CD4-positive, alpha-beta T cell treated with Interleukin-4 for 1 hour (primary cell): ENCODE measurements around the gene CNNM2.

Experiments
- DNase-seq, 2 donors: peaks; one replicate each; pipeline ENCODE4 v3.0.0-alpha.2; 2020 to 2022

CNNM2 gene

GRCh38 chr10:103078309-103078615 lies 160.2 kb downstream of the CNNM2 start:
- no peak for DNase-seq

GRCh38 chr10:103078676-103079075 lies 160.6 kb downstream of the CNNM2 start:
- DNase-seq: no peak

- DNase-seq: no peak
Observed at GRCh38 chr10:103079100-103079499, 161.0 kb downstream of the CNNM2 start.

GRCh38 chr10:103079946-103080345 lies 161.9 kb downstream of the CNNM2 start:
- no peak for DNase-seq

GRCh38 chr10:103080891-103081581 lies 162.9 kb downstream of the CNNM2 start:
- DNase-seq: no peak

- no peak for DNase-seq
Observed at GRCh38 chr10:103082683-103083082, 164.6 kb downstream of the CNNM2 start.

- DNase-seq: no peak
Observed at GRCh38 chr10:103083266-103083976, 165.3 kb downstream of the CNNM2 start.

- DNase-seq: no peak
Observed at GRCh38 chr10:103083977-103084320, 165.9 kb downstream of the CNNM2 start.

GRCh38 chr10:103086261-103086660 lies 168.2 kb downstream of the CNNM2 start:
- no peak for DNase-seq

GRCh38 chr10:103086799-103087198 lies 168.7 kb downstream of the CNNM2 start:
- DNase-seq: no peak

GRCh38 chr10:103089493-103089892 lies 171.4 kb downstream of the CNNM2 start:
- DNase-seq: no peak

- DNase-seq: no peak
Observed at GRCh38 chr10:103090911-103091310, 172.8 kb downstream of the CNNM2 start.

- DNase-seq: no peak
Observed at GRCh38 chr10:103095005-103095404, 176.9 kb downstream of the CNNM2 start.

- DNase-seq: no peak
Observed at GRCh38 chr10:103096130-103096529, 178.0 kb downstream of the CNNM2 start.

GRCh38 chr10:103098240-103098639 lies 180.1 kb downstream of the CNNM2 start:
- no peak for DNase-seq

GRCh38 chr10:103100620-103101019 lies 182.5 kb downstream of the CNNM2 start:
- DNase-seq: no peak

- DNase-seq: no peak
Observed at GRCh38 chr10:103102195-103102594, 184.1 kb downstream of the CNNM2 start.

GRCh38 chr10:103103989-103104388 lies 185.9 kb downstream of the CNNM2 start:
- DNase-seq: no peak

- DNase-seq: no peak
Observed at GRCh38 chr10:103104721-103105120, 186.6 kb downstream of the CNNM2 start.

GRCh38 chr10:103105462-103105861 lies 187.4 kb downstream of the CNNM2 start:
- no peak for DNase-seq

GRCh38 chr10:103106539-103106938 lies 188.4 kb downstream of the CNNM2 start:
- no peak for DNase-seq

GRCh38 chr10:103109821-103110220 lies 191.7 kb downstream of the CNNM2 start:
- DNase-seq: no peak

GRCh38 chr10:103110407-103110806 lies 192.3 kb downstream of the CNNM2 start:
- DNase-seq: no peak

- no peak for DNase-seq
Observed at GRCh38 chr10:103111031-103111917, 193.2 kb downstream of the CNNM2 start.
